GM19463 (cell line): ENCODE measurements around the gene ATAT1.
"Not testable (repeated sequence)": the region's sequence is repeated elsewhere in the genome, so short reads cannot be mapped to it uniquely, and the experiment has no call there.

ENCODE experiments used
- ATAC-seq: cut with Tn5 transposase; IDR thresholded peaks from one replicate; pipeline ENCODE4 v1.9.1; 2021; ENCODE audit warnings: mild to moderate bottlenecking, moderate library complexity; ENCODE audit not compliant: unreplicated experiment

Gene ATAT1

GRCh38 chr6:30647242-30648116 lies 20.8 kb downstream of the ATAT1 start:
- ATAC-seq = peak; percentile 69

- ATAC-seq = no peak
Measured at GRCh38 chr6:30651143-30651542, 24.5 kb downstream of the ATAT1 start.

GRCh38 chr6:30654798-30655742 lies 28.4 kb downstream of the ATAT1 start:
- ATAC-seq = no peak

- no peak for ATAC-seq
Measured at GRCh38 chr6:30655743-30656094, 29.0 kb downstream of the ATAT1 start.

GRCh38 chr6:30656513-30656912 lies 29.8 kb downstream of the ATAT1 start:
- ATAC-seq = no peak

GRCh38 chr6:30657454-30657853 lies 30.8 kb downstream of the ATAT1 start:
- ATAC-seq = no peak

- ATAC-seq = not testable (repeated sequence)
Measured at GRCh38 chr6:30657922-30658321, 31.2 kb downstream of the ATAT1 start.

GRCh38 chr6:30664994-30665767 lies 38.5 kb downstream of the ATAT1 start:
- no peak for ATAC-seq

- not testable (repeated sequence) for ATAC-seq
Measured at GRCh38 chr6:30666300-30666699, 39.6 kb downstream of the ATAT1 start.

- ATAC-seq = no peak
Measured at GRCh38 chr6:30670760-30671527, 44.3 kb downstream of the ATAT1 start.

- ATAC-seq = no peak
Measured at GRCh38 chr6:30672445-30673253, 46.0 kb downstream of the ATAT1 start, which contains the start of gene DHX16. TSS of gene DHX16 (minus strand) at chr6:30673006. CDS start at chr6:30672841, 165 bp downstream.

GRCh38 chr6:30676660-30677285 lies 50.1 kb downstream of the ATAT1 start:
- ATAC-seq = no peak

- peak; percentile 45 for ATAC-seq
Measured at GRCh38 chr6:30678964-30679726, 52.5 kb downstream of the ATAT1 start.

- no peak for ATAC-seq
Measured at GRCh38 chr6:30679765-30680535, 53.3 kb downstream of the ATAT1 start.

GRCh38 chr6:30681766-30682142 lies 55.1 kb downstream of the ATAT1 start:
- ATAC-seq = no peak

GRCh38 chr6:30682143-30683117 lies 55.8 kb downstream of the ATAT1 start:
- ATAC-seq = peak; percentile 36
